ENCODE measurements around the gene GAD1.

Gene GAD1

DNA sequence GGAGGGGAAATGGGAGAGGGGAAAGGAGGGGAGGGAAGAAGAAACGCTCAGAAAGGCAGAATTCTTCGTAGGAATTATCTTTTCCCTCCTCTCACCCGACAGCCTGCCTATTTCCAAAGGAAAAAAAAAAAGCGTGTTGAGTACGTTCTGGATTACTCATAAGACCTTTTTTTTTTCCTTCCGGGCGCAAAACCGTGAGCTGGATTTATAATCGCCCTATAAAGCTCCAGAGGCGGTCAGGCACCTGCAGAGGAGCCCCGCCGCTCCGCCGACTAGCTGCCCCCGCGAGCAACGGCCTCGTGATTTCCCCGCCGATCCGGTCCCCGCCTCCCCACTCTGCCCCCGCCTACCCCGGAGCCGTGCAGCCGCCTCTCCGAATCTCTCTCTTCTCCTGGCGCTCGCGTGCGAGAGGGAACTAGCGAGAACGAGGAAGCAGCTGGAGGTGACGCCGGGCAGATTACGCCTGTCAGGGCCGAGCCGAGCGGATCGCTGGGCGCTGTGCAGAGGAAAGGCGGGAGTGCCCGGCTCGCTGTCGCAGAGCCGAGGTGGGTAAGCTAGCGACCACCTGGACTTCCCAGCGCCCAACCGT lies at the start of gene GAD1:
TSS of gene GAD1 (plus strand) at position 384 of the 589 bp plus-strand sequence. CDS start 1,705 bp downstream, outside the sequence.
- TF ChIP-seq, protein P1, sequence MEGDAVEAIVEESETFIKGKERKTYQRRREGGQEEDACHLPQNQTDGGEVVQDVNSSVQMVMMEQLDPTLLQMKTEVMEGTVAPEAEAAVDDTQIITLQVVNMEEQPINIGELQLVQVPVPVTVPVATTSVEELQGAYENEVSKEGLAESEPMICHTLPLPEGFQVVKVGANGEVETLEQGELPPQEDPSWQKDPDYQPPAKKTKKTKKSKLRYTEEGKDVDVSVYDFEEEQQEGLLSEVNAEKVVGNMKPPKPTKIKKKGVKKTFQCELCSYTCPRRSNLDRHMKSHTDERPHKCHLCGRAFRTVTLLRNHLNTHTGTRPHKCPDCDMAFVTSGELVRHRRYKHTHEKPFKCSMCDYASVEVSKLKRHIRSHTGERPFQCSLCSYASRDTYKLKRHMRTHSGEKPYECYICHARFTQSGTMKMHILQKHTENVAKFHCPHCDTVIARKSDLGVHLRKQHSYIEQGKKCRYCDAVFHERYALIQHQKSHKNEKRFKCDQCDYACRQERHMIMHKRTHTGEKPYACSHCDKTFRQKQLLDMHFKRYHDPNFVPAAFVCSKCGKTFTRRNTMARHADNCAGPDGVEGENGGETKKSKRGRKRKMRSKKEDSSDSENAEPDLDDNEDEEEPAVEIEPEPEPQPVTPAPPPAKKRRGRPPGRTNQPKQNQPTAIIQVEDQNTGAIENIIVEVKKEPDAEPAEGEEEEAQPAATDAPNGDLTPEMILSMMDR (IDR thresholded peaks at IDR 0.05) = no peak
- TF ChIP-seq ZFX (IDR thresholded peaks at IDR 0.05; ENCODE audit: borderline replicate concordance) = no peak
- peak within 1 kb of the TSS; percentile 52 for H3K27ac ChIP-seq

DNA sequence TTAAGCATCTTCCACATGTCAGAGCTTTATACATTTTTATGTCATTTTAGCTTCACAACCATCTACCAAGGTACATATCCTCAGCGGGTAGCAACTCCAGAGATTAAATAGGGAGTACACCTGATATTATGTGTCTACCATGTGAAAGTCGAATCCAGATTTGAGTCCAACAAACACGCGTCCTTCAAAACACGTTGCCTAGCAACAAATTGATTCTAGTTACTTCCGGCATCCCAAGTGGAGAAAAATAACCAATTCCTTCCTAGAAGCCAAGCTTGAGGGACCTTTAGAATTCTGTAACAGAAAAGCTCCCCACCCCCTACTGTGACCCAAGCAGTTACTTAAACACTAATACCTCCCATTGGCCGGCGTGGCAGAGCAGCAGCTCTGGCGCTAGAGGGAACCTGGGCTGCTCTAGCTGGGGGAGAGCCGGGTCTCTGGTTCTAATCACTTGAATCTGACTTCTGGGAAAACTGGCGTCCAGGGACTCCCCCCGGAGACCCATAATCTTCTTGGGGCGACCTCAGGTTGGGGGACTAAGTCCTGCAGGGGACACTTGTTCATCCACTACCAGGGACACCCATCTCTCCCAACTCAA lies 46.6 kb upstream of the GAD1 start, which contains the start of gene ERICH2:
TSS of gene ERICH2 (plus strand) at position 371 of the 598 bp plus-strand sequence. CDS start 304 bp downstream, outside the sequence.
- H3K27ac ChIP-seq = 0 out of 2 replicates have a peak within 1 kb of the TSS, but pooled peaks have one; percentile 37
- no peak for TF ChIP-seq ZFX (IDR thresholded peaks at IDR 0.05; ENCODE audit: borderline replicate concordance)
- TF ChIP-seq, protein P1 (IDR thresholded peaks at IDR 0.05) = peak; percentile 20; the same call in 1 of the 2 replicates

DNA sequence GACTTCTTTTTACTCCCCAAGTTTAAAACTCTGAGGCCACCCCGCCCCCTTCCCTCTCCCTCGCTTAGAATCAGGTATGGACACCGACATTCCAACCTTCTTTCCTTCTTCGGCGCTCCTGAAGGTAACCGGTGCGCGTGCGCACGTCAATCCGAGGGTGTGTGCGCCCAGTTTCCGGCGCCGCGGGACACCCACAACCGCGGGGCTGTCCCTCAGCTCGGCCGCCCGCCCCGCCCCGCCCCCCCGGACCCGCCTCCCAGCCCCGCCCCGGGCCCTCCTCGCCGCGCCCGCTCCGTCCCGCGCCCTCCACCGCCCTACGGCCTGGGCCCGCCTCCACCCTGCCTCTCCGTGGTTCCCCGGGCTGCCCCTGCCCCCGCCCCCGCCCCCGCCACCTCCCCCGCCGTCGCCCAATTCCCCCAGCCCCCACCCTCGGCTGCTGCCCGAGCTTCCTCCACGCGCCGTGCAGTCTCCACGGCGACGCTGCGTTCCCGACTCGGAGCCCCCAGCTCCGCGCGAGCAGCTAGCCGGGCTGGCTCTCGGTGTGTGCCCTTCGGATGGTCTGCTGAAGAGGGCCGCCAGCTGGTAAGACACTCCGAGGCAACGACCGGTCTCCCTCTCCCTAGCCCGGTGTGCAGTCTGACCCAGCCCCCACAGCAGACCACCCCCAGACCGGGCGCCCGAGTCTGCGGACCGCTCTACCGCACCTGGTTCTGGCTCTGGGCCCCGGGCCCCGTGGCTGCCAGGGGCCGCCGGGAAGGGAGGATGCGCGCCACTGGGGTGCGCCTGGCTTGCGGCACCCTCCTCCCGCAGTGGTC lies 45.9 kb upstream of the GAD1 start:
- 0 out of 2 replicates have a peak overlapping the region, but pooled peaks have one; percentile 37 for H3K27ac ChIP-seq
- TF ChIP-seq, protein P1 (IDR thresholded peaks at IDR 0.05) = no peak
- no peak for TF ChIP-seq ZFX (IDR thresholded peaks at IDR 0.05; ENCODE audit: borderline replicate concordance)

DNA sequence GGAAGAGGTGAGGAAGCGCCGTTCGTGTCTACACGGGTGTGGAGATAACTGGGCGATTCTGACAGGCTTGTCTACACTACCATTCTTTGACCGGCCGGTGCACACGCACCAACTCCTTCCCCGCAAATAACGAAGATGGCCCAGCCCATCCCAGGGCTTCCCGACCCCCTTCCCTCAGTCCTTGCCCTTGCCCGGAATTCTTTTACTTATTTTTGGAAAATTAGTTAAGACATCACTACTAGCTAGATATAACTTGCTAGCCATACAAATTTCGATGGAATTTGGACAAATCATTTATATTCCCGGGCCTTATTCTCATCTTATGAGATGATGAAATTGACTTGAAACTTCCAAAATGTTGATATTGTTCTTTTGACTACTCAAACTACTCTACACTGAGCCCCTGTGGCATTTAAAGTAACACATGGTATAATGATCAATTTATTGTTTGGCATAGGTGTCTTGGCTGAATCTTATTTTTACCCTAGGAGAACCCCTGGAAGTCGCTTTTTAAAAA lies 45.2 kb upstream of the GAD1 start:
- H3K27ac ChIP-seq = no peak overlapping the region
- TF ChIP-seq, protein P1 (IDR thresholded peaks at IDR 0.05) = no peak
- TF ChIP-seq ZFX (IDR thresholded peaks at IDR 0.05; ENCODE audit: borderline replicate concordance) = no peak

DNA sequence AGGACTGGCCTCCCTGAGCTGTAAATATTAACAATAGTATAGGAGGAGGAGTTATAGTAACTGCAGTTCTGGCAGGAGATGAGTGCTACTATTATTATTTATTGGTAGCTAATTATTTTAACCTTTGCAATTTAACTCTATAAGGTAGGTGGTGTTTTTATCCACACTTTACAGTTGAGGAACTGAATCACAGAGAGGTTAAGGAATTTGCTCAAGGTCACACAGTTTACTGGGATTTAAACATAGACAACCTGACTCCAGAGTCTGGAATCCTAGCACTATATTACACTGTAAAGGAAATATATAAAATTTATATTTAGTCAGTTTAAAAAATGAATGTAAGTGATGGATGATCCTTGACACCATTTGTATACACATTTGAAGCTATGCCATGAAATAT lies 44.4 kb upstream of the GAD1 start:
- TF ChIP-seq, protein P1 (IDR thresholded peaks at IDR 0.05) = no peak
- TF ChIP-seq ZFX (IDR thresholded peaks at IDR 0.05; ENCODE audit: borderline replicate concordance) = no peak
- H3K27ac ChIP-seq = no peak overlapping the region

DNA sequence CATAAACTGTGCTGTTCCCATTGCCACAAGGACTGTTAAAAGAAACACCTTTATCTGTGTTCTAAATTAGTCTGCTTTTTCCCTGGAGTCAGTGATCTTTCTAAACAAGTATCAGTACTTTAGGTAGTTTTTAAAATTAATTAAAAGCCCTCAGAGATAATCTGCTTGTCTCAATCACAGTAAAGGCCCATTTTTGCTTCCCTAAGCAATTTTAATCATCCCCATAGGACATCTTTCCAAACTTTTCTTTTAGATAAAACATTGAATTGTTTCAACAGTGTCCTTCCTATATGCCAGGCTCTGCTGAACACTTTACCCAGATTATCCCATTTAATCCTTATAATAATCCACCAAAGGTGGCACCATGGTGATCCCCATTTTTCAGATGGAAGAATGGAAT lies 42.6 kb upstream of the GAD1 start:
- TF ChIP-seq ZFX (IDR thresholded peaks at IDR 0.05; ENCODE audit: borderline replicate concordance) = no peak
- TF ChIP-seq, protein P1 (IDR thresholded peaks at IDR 0.05) = no peak
- H3K27ac ChIP-seq = no peak overlapping the region

Measured in 22Rv1 (cell line).